ENCODE data around the gene ARHGAP44. TPM values are rescaled to one million over a fixed set of nuclear protein-coding genes. Genes with fewer than 3 reads are reported as not detected.

ARHGAP44 gene
- total and polyA plus RNA-seq, 2 donors (not counting 3 experiments of a cell fraction or from before 2014, with no cell fraction given): 0.11 to 0.42 TPM

DNA sequence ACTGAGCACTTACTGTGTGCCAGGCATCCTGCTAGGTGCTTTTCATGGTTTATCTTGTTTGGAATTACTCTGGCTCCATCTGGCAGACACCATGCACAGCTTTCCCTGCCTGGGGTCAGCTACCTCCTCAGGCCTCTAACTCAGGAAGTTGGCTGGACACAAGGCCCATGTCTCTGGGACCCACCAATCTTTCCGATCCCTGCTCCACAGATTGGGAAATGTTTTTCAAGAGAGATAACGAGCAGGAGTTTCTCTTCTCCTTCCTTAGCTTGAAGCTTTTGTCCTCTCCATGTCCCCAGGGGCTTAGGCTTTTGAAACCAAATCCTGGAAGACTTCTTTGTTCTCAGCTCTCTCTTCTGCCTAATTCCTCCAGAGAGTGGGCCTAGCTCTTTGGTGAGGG, 240.0 kb downstream of the ARHGAP44 start:
- no peak overlapping the region for H2AFZ ChIP-seq (ENCODE audit: low read depth, low read length)
- H3K27ac ChIP-seq (ENCODE audit: insufficient read depth, low read depth, low read length): no peak overlapping the region
- no peak overlapping the region for H3K9ac ChIP-seq (replicated peaks; ENCODE audit: extremely low read depth, insufficient read depth, low read length)
- H3K4me1 ChIP-seq (ENCODE audit: control insufficient read depth, extremely low read depth, insufficient read depth, low read length): no peaks in the 10 kb centered on the region
- no peak overlapping the region for H3K4me2 ChIP-seq (ENCODE audit: insufficient read depth, low read length)
- dilution Hi-C loops (cut with MboI; ENCODE audit: extremely low pct_ligation_motif_present, low sequenced_read_pairs): no loop called here
- FAIRE-seq: no peak
- no peak overlapping the region for H3K4me3 ChIP-seq (replicated peaks in 1 of 3; ENCODE audit: insufficient read depth in 1 of 3, low read depth in 1 of 3, low read length in 3 of 3)
- H3K36me3 ChIP-seq (ENCODE audit: control insufficient read depth in 2 of 2, extremely low read depth in 1 of 2, insufficient read depth in 2 of 2, low read length in 2 of 2): no peaks in the 10 kb centered on the region
- no peaks in the 10 kb centered on the region for H3K79me2 ChIP-seq (ENCODE audit: control insufficient read depth, insufficient read depth, low read length)
- H3K9me3 ChIP-seq (replicated peaks; ENCODE audit: control insufficient read depth, insufficient read depth, low read length): no peaks in the 10 kb centered on the region
- CTCF ChIA-PET: interaction anchor here (1.0 to 3.6 kb wide), 9 partner anchors 9 to 1897 kb away, joined by 3 to 93 read pairs (median 7); partner anchors contain the start of gene ELAC2
- no TSS peak for BruUV-seq (replicated peaks)
- no peak for DNase-seq (ENCODE audit: low read depth, low spot score)
- H3K9me1 ChIP-seq (replicated peaks; ENCODE audit: control insufficient read depth, extremely low read depth, insufficient read depth, low read length): no peaks in the 10 kb centered on the region
- POLR2A ChIA-PET: no interaction called here
- H4K20me1 ChIP-seq (replicated peaks; ENCODE audit: control insufficient read depth, extremely low read depth, insufficient read depth, low read length): no peaks in the 10 kb centered on the region
- no peaks in the 10 kb centered on the region for H3K27me3 ChIP-seq (ENCODE audit: control insufficient read depth in 2 of 2, insufficient read depth in 2 of 2, low read length in 2 of 2)
- intact Hi-C loops (cut with micrococcal nuclease): no loop called here
- TF ChIP-seq, protein P1, sequence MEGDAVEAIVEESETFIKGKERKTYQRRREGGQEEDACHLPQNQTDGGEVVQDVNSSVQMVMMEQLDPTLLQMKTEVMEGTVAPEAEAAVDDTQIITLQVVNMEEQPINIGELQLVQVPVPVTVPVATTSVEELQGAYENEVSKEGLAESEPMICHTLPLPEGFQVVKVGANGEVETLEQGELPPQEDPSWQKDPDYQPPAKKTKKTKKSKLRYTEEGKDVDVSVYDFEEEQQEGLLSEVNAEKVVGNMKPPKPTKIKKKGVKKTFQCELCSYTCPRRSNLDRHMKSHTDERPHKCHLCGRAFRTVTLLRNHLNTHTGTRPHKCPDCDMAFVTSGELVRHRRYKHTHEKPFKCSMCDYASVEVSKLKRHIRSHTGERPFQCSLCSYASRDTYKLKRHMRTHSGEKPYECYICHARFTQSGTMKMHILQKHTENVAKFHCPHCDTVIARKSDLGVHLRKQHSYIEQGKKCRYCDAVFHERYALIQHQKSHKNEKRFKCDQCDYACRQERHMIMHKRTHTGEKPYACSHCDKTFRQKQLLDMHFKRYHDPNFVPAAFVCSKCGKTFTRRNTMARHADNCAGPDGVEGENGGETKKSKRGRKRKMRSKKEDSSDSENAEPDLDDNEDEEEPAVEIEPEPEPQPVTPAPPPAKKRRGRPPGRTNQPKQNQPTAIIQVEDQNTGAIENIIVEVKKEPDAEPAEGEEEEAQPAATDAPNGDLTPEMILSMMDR (IDR thresholded peaks at IDR 0.05; ENCODE audit: extremely low read depth in 1 of 2, insufficient read depth in 1 of 2, low read depth in 1 of 2, low read length in 2 of 2): no peak
- TF ChIP-seq, protein P2, sequence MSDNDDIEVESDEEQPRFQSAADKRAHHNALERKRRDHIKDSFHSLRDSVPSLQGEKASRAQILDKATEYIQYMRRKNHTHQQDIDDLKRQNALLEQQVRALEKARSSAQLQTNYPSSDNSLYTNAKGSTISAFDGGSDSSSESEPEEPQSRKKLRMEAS (IDR thresholded peaks at IDR 0.05; ENCODE audit: insufficient read depth, insufficient read length): no peak
- no peak for TF ChIP-seq GATA2 (IDR thresholded peaks at IDR 0.05; ENCODE audit: insufficient read depth, insufficient read length, low read depth, low read length)
- no peak for TF ChIP-seq EZH2 (IDR thresholded peaks at IDR 0.05; ENCODE audit: borderline replicate concordance, low read depth, low read length, severe bottlenecking)
- no peak for TF ChIP-seq POLR2A (IDR thresholded peaks at IDR 0.05; ENCODE audit: low read depth, low read length)
- no peak for TF ChIP-seq MYC (IDR thresholded peaks at IDR 0.05; ENCODE audit: low read depth, low read length)
- no peak for TF ChIP-seq POLR2AphosphoS5 (IDR thresholded peaks at IDR 0.05; ENCODE audit: insufficient read depth, low read depth, low read length)
- no peak for TF ChIP-seq FOS (IDR thresholded peaks at IDR 0.05; ENCODE audit: borderline replicate concordance, insufficient read depth, low read length)
- TF ChIP-seq JUN (IDR thresholded peaks at IDR 0.05; ENCODE audit: borderline replicate concordance, insufficient read depth, insufficient read length, low read depth): no peak

Data from endothelial cell of umbilical vein (primary cell).